H1 (cell line): ENCODE measurements around the gene PELI2. TPM values are rescaled to one million over a fixed set of nuclear protein-coding genes. Genes with fewer than 3 reads are reported as not detected.

Experiments
- CTCF ChIA-PET: fragments of 300-600 bp; sonication (Branson Sonifier 250); formaldehyde crosslinking; loops from one replicate; lab custom pipeline; 2021; ENCODE audit not compliant: partially characterized antibody; lab: Charles Lee
- POLR2A ChIA-PET: fragments of 300-600 bp; sonication (Branson Sonifier 250); formaldehyde crosslinking; loops from one replicate; lab custom pipeline; 2021; ENCODE audit warnings: inconsistent platforms; ENCODE audit not compliant: partially characterized antibody; lab: Charles Lee
- DNase-seq, 2 experiments: peaks; one replicate each; pipeline versions ENCODE4 v3.0.0 to v3.0.0-alpha.2; 2010 to 2022; ENCODE audit warnings: low spot score in 2 of 2, low read depth in 1 of 2, mixed read lengths in 1 of 2
- FAIRE-seq: peaks from 2 replicates; lab custom pipeline; 2011; peaks lifted over from hg19 to GRCh38; lab: Jason Lieb, UNC
- H2AFZ ChIP-seq: 2 replicates; pipeline ENCODE4 v1.8.1; 2012; ENCODE audit warnings: low read length, inconsistent platforms
- H2AK5ac ChIP-seq: 2 replicates; pipeline ENCODE4 v1.6.1; 2013; ENCODE audit warnings: low read depth, low read length
- H2BK120ac ChIP-seq: replicated peaks from 2 replicates; pipeline ENCODE3; 2013; ENCODE audit warnings: low read depth, low read length, inconsistent platforms
- H2BK12ac ChIP-seq: 2 replicates; pipeline ENCODE4 v1.6.1; 2013; ENCODE audit warnings: low read depth, low read length
- H2BK15ac ChIP-seq: 2 replicates; pipeline ENCODE4 v1.6.1; 2013; ENCODE audit warnings: low read length
- H2BK20ac ChIP-seq: 2 replicates; pipeline ENCODE4 v1.6.1; 2013; ENCODE audit warnings: low read length
- H2BK5ac ChIP-seq: 2 replicates; pipeline ENCODE4 v1.6.1; 2013; ENCODE audit warnings: low read depth, low read length
- H3K14ac ChIP-seq: 2 replicates; pipeline ENCODE4 v1.6.1; 2013; ENCODE audit warnings: inconsistent platforms; ENCODE audit not compliant: insufficient read length
- H3K18ac ChIP-seq: 2 replicates; pipeline ENCODE4 v1.6.1; 2013; ENCODE audit warnings: low read length; ENCODE audit errors: extremely low read depth
- H3K23ac ChIP-seq: 2 replicates; pipeline ENCODE4 v1.6.1; 2013; ENCODE audit warnings: inconsistent platforms; ENCODE audit not compliant: insufficient read length
- H3K23me2 ChIP-seq: 2 replicates; pipeline ENCODE4 v1.6.1; 2013; ENCODE audit warnings: low read depth, low read length
- H3K27ac ChIP-seq: 2 replicates; pipeline ENCODE4 v1.6.1; 2011; ENCODE audit warnings: low read depth, low read length, inconsistent platforms
- H3K27me3 ChIP-seq, 4 experiments: replicated peaks in 1 of 4; 1 replicate in 1 of 4; 2 replicates in 3 of 4; pipeline versions ENCODE4 v1.6.1 to v1.8.1; 2011 to 2013; ENCODE audit warnings: low read length in 3 of 4, mild to moderate bottlenecking in 3 of 4, inconsistent platforms in 2 of 4, mixed read lengths in 2 of 4, moderate library complexity in 1 of 4; ENCODE audit not compliant: control insufficient read depth in 3 of 4, insufficient read depth in 3 of 4; ENCODE audit errors: extremely low read depth in 1 of 4
- H3K36me3 ChIP-seq, 4 experiments: 2 replicates each; pipeline versions ENCODE4 v1.6.1 to v1.8.1; 2011 to 2013; ENCODE audit warnings: mild to moderate bottlenecking in 4 of 4, low read length in 3 of 4, moderate library complexity in 2 of 4, control low read depth in 1 of 4, inconsistent platforms in 1 of 4; ENCODE audit not compliant: insufficient read depth in 4 of 4, control insufficient read depth in 2 of 4
- H3K4ac ChIP-seq: replicated peaks from 2 replicates; pipeline ENCODE3; 2013; ENCODE audit warnings: low read length, low read depth, mixed read lengths, inconsistent platforms; ENCODE audit not compliant: insufficient read length
- H3K4me1 ChIP-seq, 4 experiments: replicated peaks in 1 of 4; 1 replicate in 1 of 4; 2 replicates in 3 of 4; pipeline versions ENCODE4 v1.6.1 to v1.8.1; 2011 to 2013; ENCODE audit warnings: low read length in 3 of 4, inconsistent platforms in 2 of 4, mixed read lengths in 1 of 4; ENCODE audit not compliant: insufficient read depth in 4 of 4, control insufficient read depth in 3 of 4
- H3K4me2 ChIP-seq, 2 experiments: 2 replicates each; pipeline versions ENCODE4 v1.6.1 to v1.8.1; 2011 to 2013; ENCODE audit warnings: low read depth in 2 of 2, low read length in 2 of 2, control low read depth in 1 of 2, inconsistent platforms in 1 of 2, mild to moderate bottlenecking in 1 of 2; ENCODE audit not compliant: insufficient read depth in 1 of 2
- H3K4me3 ChIP-seq, 4 experiments: fragments of 200-600, 300-600 bp in 1 of 4; sonication (generic), shearing (Covaris generic), sonication (Bioruptor Twin) in 1 of 4; 2 replicates each; pipeline versions ENCODE4 v1.5.1 to v1.8.1; 2011 to 2016; ENCODE audit warnings: low read length in 4 of 4, low read depth in 3 of 4, control low read depth in 2 of 4, inconsistent platforms in 2 of 4, mild to moderate bottlenecking in 2 of 4, mixed read lengths in 1 of 4, moderate library complexity in 1 of 4; ENCODE audit not compliant: insufficient read depth in 2 of 4; ENCODE audit errors: extremely low read depth in 1 of 4
- H3K56ac ChIP-seq: replicated peaks from 2 replicates; pipeline ENCODE3; 2013; ENCODE audit warnings: low read depth, mild to moderate bottlenecking, mixed read lengths, low read length, inconsistent platforms; ENCODE audit not compliant: insufficient read length
- H3K79me1 ChIP-seq: 2 replicates; pipeline ENCODE4 v1.6.1; 2013; ENCODE audit warnings: low read depth, low read length, control low read depth
- H3K79me2 ChIP-seq, 2 experiments: 2 replicates each; pipeline versions ENCODE4 v1.6.1 to v1.8.1; 2012 to 2013; ENCODE audit warnings: low read length in 2 of 2, mild to moderate bottlenecking in 2 of 2, inconsistent platforms in 1 of 2; ENCODE audit not compliant: insufficient read depth in 2 of 2, control insufficient read depth in 1 of 2
- H3K9ac ChIP-seq, 4 experiments: replicated peaks in 1 of 4; 1 replicate in 1 of 4; 2 replicates in 3 of 4; pipeline versions ENCODE4 v1.6.1 to v1.8.1; 2011 to 2013; ENCODE audit warnings: low read depth in 3 of 4, low read length in 3 of 4, control low read depth in 2 of 4, mild to moderate bottlenecking in 2 of 4, moderate library complexity in 2 of 4, inconsistent platforms in 1 of 4; ENCODE audit errors: extremely low read depth in 1 of 4
- H3K9me3 ChIP-seq, 2 experiments: 2 replicates each; pipeline versions ENCODE4 v1.6.1 to v1.8.1; 2012 to 2013; ENCODE audit warnings: mild to moderate bottlenecking in 2 of 2, moderate library complexity in 2 of 2, control low read depth in 1 of 2, inconsistent platforms in 1 of 2, low read depth in 1 of 2, low read length in 1 of 2, mixed read lengths in 1 of 2; ENCODE audit not compliant: insufficient read depth in 2 of 2
- H4K20me1 ChIP-seq, 2 experiments: replicated peaks in 1 of 2; 2 replicates each; pipeline versions ENCODE3 to v1.8.1; 2011 to 2013; ENCODE audit warnings: inconsistent platforms in 2 of 2, low read length in 2 of 2, mild to moderate bottlenecking in 1 of 2; ENCODE audit not compliant: insufficient read depth in 2 of 2, control insufficient read depth in 1 of 2
- H4K5ac ChIP-seq: 2 replicates; pipeline ENCODE4 v1.6.1; 2013; ENCODE audit warnings: low read length, low read depth, mixed read lengths, inconsistent platforms; ENCODE audit not compliant: insufficient read length
- H4K8ac ChIP-seq: 2 replicates; pipeline ENCODE4 v1.8.0; 2013; ENCODE audit warnings: mild to moderate bottlenecking, moderate library complexity, low read length, inconsistent platforms; ENCODE audit not compliant: insufficient read depth; ENCODE audit errors: extremely low read depth
- H4K91ac ChIP-seq: replicated peaks from 2 replicates; pipeline ENCODE3; 2013; ENCODE audit warnings: low read length, mixed read lengths, inconsistent platforms; ENCODE audit not compliant: insufficient read length
- CREB1 ChIP-seq: IDR thresholded peaks from 2 replicates; pipeline ENCODE4 v1.6.1; 2012; ENCODE audit warnings: inconsistent platforms
- JUND ChIP-seq: IDR thresholded peaks from 2 replicates; pipeline ENCODE4 v1.6.1; 2011; ENCODE audit warnings: mild to moderate bottlenecking, improper control_type of control experiment, low read length
- NANOG ChIP-seq: IDR thresholded peaks from 2 replicates; pipeline ENCODE4 v1.6.1; 2011; ENCODE audit warnings: low read length, low read depth, mild to moderate bottlenecking, inconsistent platforms; ENCODE audit not compliant: insufficient read depth, poor library complexity, severe bottlenecking
- RAD21 ChIP-seq, 2 experiments: IDR thresholded peaks in 1 of 2; conservative IDR thresholded peaks in 1 of 2; 2 replicates each; pipeline ENCODE4 v1.6.1; 2011; ENCODE audit warnings: low read depth in 2 of 2, low read length in 2 of 2, improper control_type of control experiment in 1 of 2, inconsistent platforms in 1 of 2, mild to moderate bottlenecking in 1 of 2, moderate library complexity in 1 of 2
- RFX5 ChIP-seq: IDR thresholded peaks from 2 replicates; pipeline ENCODE4 v1.6.1; 2011; ENCODE audit warnings: low read depth, low read length, improper control_type of control experiment, borderline replicate concordance
- SIN3A ChIP-seq, 2 experiments: IDR thresholded peaks in 1 of 2; conservative IDR thresholded peaks in 1 of 2; 2 replicates each; pipeline ENCODE4 v1.6.1; 2011 to 2012; ENCODE audit warnings: low read length in 2 of 2, improper control_type of control experiment in 1 of 2, low read depth in 1 of 2, mild to moderate bottlenecking in 1 of 2
- SIRT6 ChIP-seq: IDR thresholded peaks from one replicate; pipeline ENCODE4 v1.7.1; 2012; ENCODE audit warnings: low read length, inconsistent platforms
- SIX5 ChIP-seq: IDR thresholded peaks from 2 replicates; pipeline ENCODE4 v1.6.1; 2011; ENCODE audit warnings: mild to moderate bottlenecking, low read depth, low read length
- TBP ChIP-seq: IDR thresholded peaks from 2 replicates; pipeline ENCODE4 v1.6.1; 2011; ENCODE audit warnings: low read depth, low read length, improper control_type of control experiment
- WGBS, 2 experiments: shearing (Covaris generic) in 1 of 2; methylation state at CpG; one replicate each; pipeline versions ENCODE4 v1.1.6 to v1.1.7; 2013 to 2015; ENCODE audit warnings: low lambda C conversion rate in 2 of 2, mixed read lengths in 2 of 2, inconsistent platforms in 1 of 2, low coverage in 1 of 2, missing lambda C conversion rate in 1 of 2; ENCODE audit not compliant: insufficient replicate concordance in 2 of 2, insufficient coverage in 1 of 2, insufficient read length in 1 of 2; ENCODE audit errors: extremely low coverage in 1 of 2, missing lambda C conversion rate in 1 of 2; 5-methylcytosine and 5-hydroxymethylcytosine counted together
- polyA plus RNA-seq, 7 experiments: library from polyadenylated mRNA; depleted of rRNA in 3 of 7; stranded (reverse) in 5 of 7; unstranded in 2 of 7; fragments of >200 nt in 5 of 7; fragments of 200-250 nt in 2 of 7; gene quantifications; 1 replicate in 5 of 7; 2 replicates in 1 of 7; 4 replicates in 1 of 7; pipeline versions ENCODE4 v1.2.1 to v1.2.3, GENCODE V29; 2011 to 2013; ENCODE audit warnings: missing spikeins in 2 of 7, mixed read lengths in 2 of 7
- total RNA-seq: library from RNA; stranded (reverse); fragmentation: NEBNext Ultra II Directional; extraction: Animal tissue kit (Norgen Biotek cat#: 25700); gene quantifications from 2 replicates; pipeline ENCODE4 v1.2.1, GENCODE V29; 2021
- TF ChIP-seq, protein P1 (sequence below): IDR thresholded peaks from 2 replicates; pipeline ENCODE4 v1.6.1; 2011; ENCODE audit warnings: low read depth, mild to moderate bottlenecking, low read length; ENCODE audit not compliant: insufficient read depth
- TF ChIP-seq, protein P2 (sequence below), 3 experiments: IDR thresholded peaks; 1 replicate in 2 of 3; 2 replicates in 1 of 3; pipeline versions ENCODE4 v1.5.1 to v1.6.1; 2011; ENCODE audit warnings: low read length in 3 of 3, mild to moderate bottlenecking in 3 of 3, inconsistent platforms in 2 of 3, low read depth in 1 of 3, moderate library complexity in 1 of 3; ENCODE audit not compliant: insufficient read depth in 1 of 3; ENCODE audit errors: control extremely low read depth in 1 of 3

Gene PELI2
- total and polyA plus RNA-seq, 2 of the 8 experiments (the other 6 are each of a cell fraction or from before 2014, with no cell fraction given): 14.6 to 25.7 TPM

DNA sequence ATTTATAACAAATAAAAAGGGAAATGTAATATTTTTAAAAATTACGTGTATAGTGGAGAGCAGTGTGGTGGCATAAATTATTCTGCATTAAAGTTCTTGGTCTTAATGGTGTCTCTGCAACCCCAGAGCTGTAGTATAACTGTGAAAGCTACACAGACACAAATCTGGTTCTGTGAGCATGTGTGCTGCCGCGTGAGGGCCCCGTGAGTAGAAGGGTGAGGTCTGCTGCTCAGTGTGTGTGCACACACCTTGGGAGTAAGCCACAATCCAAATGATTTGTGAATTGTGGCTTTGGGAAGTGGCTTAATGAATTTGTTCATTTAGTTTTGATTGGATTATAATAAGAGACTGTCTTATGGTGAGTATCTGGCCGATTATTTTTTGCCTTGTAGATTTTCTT lies 16.8 kb downstream of the PELI2 start:
- H3K4me1 ChIP-seq: peaks cover 8 to 29% (median 22%) of the 10 kb centered on the region in 4 experiments
- peaks cover 0 to 96% of the 10 kb centered on the region in 2 experiments; a peak in 3 of 4 replicates for H3K79me2 ChIP-seq
- 83 to 100% methylated on average over 1 to 5 of the region's 5 CpGs for WGBS, 2 experiments
- TF ChIP-seq, protein P1, sequence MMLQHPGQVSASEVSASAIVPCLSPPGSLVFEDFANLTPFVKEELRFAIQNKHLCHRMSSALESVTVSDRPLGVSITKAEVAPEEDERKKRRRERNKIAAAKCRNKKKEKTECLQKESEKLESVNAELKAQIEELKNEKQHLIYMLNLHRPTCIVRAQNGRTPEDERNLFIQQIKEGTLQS: no peak
- no peak for TF ChIP-seq JUND
- TF ChIP-seq, protein P2, sequence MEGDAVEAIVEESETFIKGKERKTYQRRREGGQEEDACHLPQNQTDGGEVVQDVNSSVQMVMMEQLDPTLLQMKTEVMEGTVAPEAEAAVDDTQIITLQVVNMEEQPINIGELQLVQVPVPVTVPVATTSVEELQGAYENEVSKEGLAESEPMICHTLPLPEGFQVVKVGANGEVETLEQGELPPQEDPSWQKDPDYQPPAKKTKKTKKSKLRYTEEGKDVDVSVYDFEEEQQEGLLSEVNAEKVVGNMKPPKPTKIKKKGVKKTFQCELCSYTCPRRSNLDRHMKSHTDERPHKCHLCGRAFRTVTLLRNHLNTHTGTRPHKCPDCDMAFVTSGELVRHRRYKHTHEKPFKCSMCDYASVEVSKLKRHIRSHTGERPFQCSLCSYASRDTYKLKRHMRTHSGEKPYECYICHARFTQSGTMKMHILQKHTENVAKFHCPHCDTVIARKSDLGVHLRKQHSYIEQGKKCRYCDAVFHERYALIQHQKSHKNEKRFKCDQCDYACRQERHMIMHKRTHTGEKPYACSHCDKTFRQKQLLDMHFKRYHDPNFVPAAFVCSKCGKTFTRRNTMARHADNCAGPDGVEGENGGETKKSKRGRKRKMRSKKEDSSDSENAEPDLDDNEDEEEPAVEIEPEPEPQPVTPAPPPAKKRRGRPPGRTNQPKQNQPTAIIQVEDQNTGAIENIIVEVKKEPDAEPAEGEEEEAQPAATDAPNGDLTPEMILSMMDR (IDR thresholded peaks at IDR 0.05; ENCODE audit: control extremely low read depth in 1 of 3, insufficient read depth in 1 of 3, low read depth in 1 of 3, low read length in 3 of 3): no peak
- no peak for TF ChIP-seq CREB1
- no peak for TF ChIP-seq RAD21 (IDR thresholded peaks at IDR 0.05 in 1 of 2, conservative IDR thresholded peaks at IDR 0.05 in 1 of 2; ENCODE audit: low read depth in 2 of 2, low read length in 2 of 2)
- TF ChIP-seq TBP: no peak
- TF ChIP-seq NANOG: no peak
- TF ChIP-seq RFX5: no peak
- no peak for TF ChIP-seq SIX5
- TF ChIP-seq SIN3A (conservative IDR thresholded peaks at IDR 0.05 in 1 of 2, IDR thresholded peaks at IDR 0.05 in 1 of 2; ENCODE audit: low read depth in 1 of 2, low read length in 2 of 2): no peak
- no peak for TF ChIP-seq SIRT6

More for the DNA sequence above, 16.8 kb downstream of the PELI2 start:
- Histone ChIP-seq H2BK20ac (no peak overlapping the region), H3K4me2 (no peak overlapping the region), H3K18ac (no peak overlapping the region), H3K23me2 (no peaks in the 10 kb centered on the region), H3K56ac (no peak overlapping the region), H4K91ac (no peak overlapping the region), H3K4me3 (no peak overlapping the region), H3K9ac (no peak overlapping the region), H2AFZ (no peak overlapping the region), H3K36me3 (no peaks in the 10 kb centered on the region), H3K27ac (no peak overlapping the region), H2BK5ac (no peak overlapping the region), H3K79me1 (peaks cover 3% of the 10 kb centered on the region; the same call in 1 of the 2 replicates), H3K9me3 (no peaks in the 10 kb centered on the region), H2AK5ac (no peak overlapping the region), H3K23ac (no peak overlapping the region), H3K4ac (no peak overlapping the region), H2BK12ac (no peak overlapping the region; the same call in 1 of the 2 replicates), H4K5ac (no peak overlapping the region), H3K14ac (no peak overlapping the region), H2BK120ac (no peak overlapping the region), H4K20me1 (peaks cover 4% of the 10 kb centered on the region in 2 experiments), H2BK15ac (no peak overlapping the region), H4K8ac (no peak overlapping the region), H3K27me3 (peaks cover 0 to 1% (median 0%) of the 10 kb centered on the region in 4 experiments; a peak in 1 of 7 replicates)
- ChIA-PET POLR2A (no interaction called here), CTCF (interaction anchor here (0.6 kb wide), 1 partner anchor 888 kb away, joined by 3 read pairs; no protein-coding TSS in a partner anchor)
- DNase-seq (no peak), FAIRE-seq (no peak)
